OCI-LY1 (cell line): Measurements from ENCODE around the gene FRMD3.
"Not testable (repeated sequence)": the region's sequence is repeated elsewhere in the genome, so short reads cannot be mapped to it uniquely, and the experiment has no call there.

Experiments used
- H2AFZ ChIP-seq: fragments of 200-600 bp; sonication (generic), shearing (Covaris generic); 2 replicates; pipeline ENCODE4 v1.6.0; 2014; ENCODE audit warnings: antibody characterized with exemption, mild to moderate bottlenecking, low read length
- H3F3A ChIP-seq: fragments of 200-600 bp; sonication (generic), shearing (Covaris generic); 2 replicates; pipeline ENCODE4 v1.6.0; 2014; ENCODE audit warnings: mild to moderate bottlenecking, antibody characterized with exemption, low read length, moderate library complexity; ENCODE audit not compliant: insufficient read depth
- H3K27ac ChIP-seq: fragments of 200-600 bp; sonication (generic); 2 replicates; pipeline ENCODE4 v1.5.1; 2014; ENCODE audit warnings: low read length, mixed run types, mild to moderate bottlenecking, low read depth; ENCODE audit not compliant: poor library complexity, severe bottlenecking
- H3K27me3 ChIP-seq: fragments of 200-600 bp; sonication (generic); 2 replicates; pipeline ENCODE4 v1.6.0; 2014; ENCODE audit warnings: antibody characterized with exemption, mild to moderate bottlenecking, low read length, moderate library complexity; ENCODE audit not compliant: insufficient read depth
- H3K36me3 ChIP-seq: fragments of 200-600 bp; sonication (generic); 2 replicates; pipeline ENCODE4 v1.6.1; 2014; ENCODE audit warnings: mild to moderate bottlenecking, antibody characterized with exemption, low read length, moderate library complexity, mixed read lengths; ENCODE audit not compliant: insufficient read depth
- H3K4me1 ChIP-seq: fragments of 200-600 bp; sonication (generic); 2 replicates; pipeline ENCODE4 v1.5.1; 2014; ENCODE audit warnings: mild to moderate bottlenecking, low read length, moderate library complexity; ENCODE audit not compliant: insufficient read depth, severe bottlenecking
- H3K4me2 ChIP-seq: fragments of 200-600 bp; sonication (generic), shearing (Covaris generic); 2 replicates; pipeline ENCODE4 v1.6.1; 2014; ENCODE audit warnings: low read length
- H3K4me3 ChIP-seq: fragments of 200-600 bp; sonication (generic); 2 replicates; pipeline ENCODE4 v1.5.1; 2014; ENCODE audit warnings: low read length, low read depth, mild to moderate bottlenecking, mixed read lengths; ENCODE audit not compliant: poor library complexity, severe bottlenecking
- H3K79me2 ChIP-seq: fragments of 200-600 bp; shearing (Covaris generic); 2 replicates; pipeline ENCODE4 v1.6.1; 2016; ENCODE audit warnings: mixed run types, low read length, mixed read lengths; ENCODE audit not compliant: insufficient read depth
- H3K9ac ChIP-seq: fragments of 200-600 bp; sonication (generic), shearing (Covaris generic); 2 replicates; pipeline ENCODE4 v1.6.1; 2014; ENCODE audit warnings: mild to moderate bottlenecking, low read length, mixed read lengths
- H3K9me2 ChIP-seq: fragments of 200-600 bp; sonication (generic), shearing (Covaris generic); 2 replicates; pipeline ENCODE4 v1.6.1; 2014; ENCODE audit warnings: low read depth, mild to moderate bottlenecking, low read length, mixed read lengths
- H3K9me3 ChIP-seq: fragments of 200-600 bp; shearing (Covaris generic); 2 replicates; pipeline ENCODE4 v1.6.1; 2014; ENCODE audit warnings: low read length, mixed read lengths
- H4K20me1 ChIP-seq: fragments of 200-600 bp; sonication (generic), shearing (Covaris generic); 2 replicates; pipeline ENCODE4 v1.6.0; 2016; ENCODE audit warnings: mild to moderate bottlenecking, low read length; ENCODE audit not compliant: insufficient read depth
- EZH2 ChIP-seq: fragments of 200-600 bp; sonication (generic), shearing (Covaris generic); IDR thresholded peaks from 2 replicates; pipeline ENCODE4 v1.8.0; 2017; ENCODE audit warnings: borderline replicate concordance, mixed run types, mild to moderate bottlenecking, antibody characterized with exemption, low read length, moderate library complexity, mixed read lengths
- TF ChIP-seq, protein P1 (sequence below): fragments of 200-600 bp; sonication (generic), shearing (Covaris generic); IDR thresholded peaks from 2 replicates; pipeline ENCODE4 v1.5.1; 2017; ENCODE audit warnings: mild to moderate bottlenecking, antibody characterized with exemption, low read length, moderate library complexity, mixed read lengths

The FRMD3 gene

DNA sequence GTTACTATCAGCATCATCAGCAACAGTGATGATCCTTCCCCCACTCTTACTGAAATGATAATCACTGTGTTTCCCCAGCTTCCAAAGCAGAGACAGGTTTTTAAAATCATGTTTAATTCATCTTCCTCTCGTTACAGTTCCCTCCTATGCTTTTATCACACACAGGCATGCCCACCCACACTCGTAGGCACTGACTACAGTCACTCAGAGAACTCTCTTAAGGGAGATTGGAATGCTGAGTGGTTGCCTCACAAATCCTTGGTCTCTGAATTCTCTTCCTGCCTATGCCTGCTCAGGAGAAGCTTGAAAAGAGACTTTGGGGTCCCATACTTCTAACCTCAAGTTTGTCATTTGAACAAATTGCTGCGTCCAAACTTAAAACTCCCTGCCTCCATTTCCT is 179.2 kb downstream of the FRMD3 start:
- Histone ChIP-seq H3K4me3 (no peak overlapping the region), H3K36me3 (no peaks in the 10 kb centered on the region), H3K79me2 (no peaks in the 10 kb centered on the region), H3K4me1 (no peaks in the 10 kb centered on the region), H3K9me3 (no peaks in the 10 kb centered on the region), H2AFZ (no peak overlapping the region), H3F3A (no peaks in the 10 kb centered on the region), H3K9ac (no peak overlapping the region), H3K4me2 (no peak overlapping the region), H3K27ac (no peak overlapping the region), H3K27me3 (no peaks in the 10 kb centered on the region), H3K9me2 (no peaks in the 10 kb centered on the region), H4K20me1 (no peaks in the 10 kb centered on the region)
- TF ChIP-seq, protein P1, sequence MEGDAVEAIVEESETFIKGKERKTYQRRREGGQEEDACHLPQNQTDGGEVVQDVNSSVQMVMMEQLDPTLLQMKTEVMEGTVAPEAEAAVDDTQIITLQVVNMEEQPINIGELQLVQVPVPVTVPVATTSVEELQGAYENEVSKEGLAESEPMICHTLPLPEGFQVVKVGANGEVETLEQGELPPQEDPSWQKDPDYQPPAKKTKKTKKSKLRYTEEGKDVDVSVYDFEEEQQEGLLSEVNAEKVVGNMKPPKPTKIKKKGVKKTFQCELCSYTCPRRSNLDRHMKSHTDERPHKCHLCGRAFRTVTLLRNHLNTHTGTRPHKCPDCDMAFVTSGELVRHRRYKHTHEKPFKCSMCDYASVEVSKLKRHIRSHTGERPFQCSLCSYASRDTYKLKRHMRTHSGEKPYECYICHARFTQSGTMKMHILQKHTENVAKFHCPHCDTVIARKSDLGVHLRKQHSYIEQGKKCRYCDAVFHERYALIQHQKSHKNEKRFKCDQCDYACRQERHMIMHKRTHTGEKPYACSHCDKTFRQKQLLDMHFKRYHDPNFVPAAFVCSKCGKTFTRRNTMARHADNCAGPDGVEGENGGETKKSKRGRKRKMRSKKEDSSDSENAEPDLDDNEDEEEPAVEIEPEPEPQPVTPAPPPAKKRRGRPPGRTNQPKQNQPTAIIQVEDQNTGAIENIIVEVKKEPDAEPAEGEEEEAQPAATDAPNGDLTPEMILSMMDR, result no peak
- no peak for TF ChIP-seq EZH2

GRCh38 chr9:83358493-83358892 is 179.7 kb downstream of the FRMD3 start:
- H3K4me2 ChIP-seq, H3K4me1 ChIP-seq, H4K20me1 ChIP-seq, H3K36me3 ChIP-seq, H3K79me2 ChIP-seq, H3K9ac ChIP-seq, H3K4me3 ChIP-seq, H3K27me3 ChIP-seq, H3K9me3 ChIP-seq, H2AFZ ChIP-seq, H3K27ac ChIP-seq, H3K9me2 ChIP-seq, H3F3A ChIP-seq: not testable (repeated sequence)

DNA sequence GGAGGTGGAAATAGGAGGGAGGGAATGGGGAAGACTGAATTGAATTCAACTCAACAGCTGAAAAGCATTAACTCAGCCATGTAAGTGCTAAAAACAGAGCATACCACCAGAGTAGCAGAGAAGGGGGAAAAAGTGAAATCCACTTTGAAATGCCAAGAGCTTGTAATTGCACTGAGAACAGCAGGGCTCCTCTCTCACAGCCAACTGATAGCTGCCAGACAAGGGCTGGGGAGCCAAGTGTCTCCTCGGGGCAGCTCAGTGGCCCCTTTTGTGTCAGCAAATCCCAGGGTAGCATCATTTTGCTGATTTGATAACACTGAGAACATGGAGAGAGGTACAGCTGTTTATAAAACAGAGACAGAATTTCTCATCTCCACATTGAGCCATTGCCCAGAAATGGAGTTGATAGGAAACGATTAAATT is 182.5 kb downstream of the FRMD3 start:
- Histone ChIP-seq H2AFZ (no peak overlapping the region), H3K27me3 (no peaks in the 10 kb centered on the region), H3K4me2 (no peak overlapping the region), H3F3A (no peaks in the 10 kb centered on the region), H3K4me1 (no peaks in the 10 kb centered on the region), H3K36me3 (no peaks in the 10 kb centered on the region), H3K27ac (no peak overlapping the region), H3K4me3 (no peak overlapping the region), H3K9ac (no peak overlapping the region), H3K79me2 (no peaks in the 10 kb centered on the region), H4K20me1 (no peaks in the 10 kb centered on the region), H3K9me3 (no peaks in the 10 kb centered on the region), H3K9me2 (no peaks in the 10 kb centered on the region)
- no peak for TF ChIP-seq EZH2

GRCh38 chr9:83355024-83355444 is 183.2 kb downstream of the FRMD3 start:
- Histone ChIP-seq H3K9me2 (no peaks in the 10 kb centered on the region), H3K9me3 (no peaks in the 10 kb centered on the region), H3K9ac (no peak overlapping the region), H3K27me3 (no peaks in the 10 kb centered on the region), H3K4me1 (no peaks in the 10 kb centered on the region), H3K36me3 (no peaks in the 10 kb centered on the region), H3K79me2 (no peaks in the 10 kb centered on the region), H3K27ac (no peak overlapping the region), H2AFZ (no peak overlapping the region), H3F3A (no peaks in the 10 kb centered on the region), H4K20me1 (no peaks in the 10 kb centered on the region), H3K4me3 (no peak overlapping the region), H3K4me2 (no peak overlapping the region)
- TF ChIP-seq, protein P1, result no peak
- TF ChIP-seq EZH2, result no peak
